PC-3 (cell line): Measurements from ENCODE around the gene OR2A5. TPM values are rescaled to one million over a fixed set of nuclear protein-coding genes. Genes with fewer than 3 reads are reported as not detected.

ENCODE experiments used
- ATAC-seq: fragments of 200-7000 bp; cut with Tn5 transposase; 2 replicates; pipeline ENCODE4 v1.9.1; 2020; ENCODE audit warnings: mild to moderate bottlenecking, moderate library complexity
- BruUV-seq: library from RNA; stranded (reverse); fragments of 400-500 nt; replicated peaks from 2 replicates; lab custom pipeline; 2021; lab: Mats Ljungman, UMichigan
- CTCF ChIA-PET: fragments of 300-600 bp; sonication (Branson Sonifier 250); formaldehyde crosslinking; loops from one replicate; lab custom pipeline; 2022; ENCODE audit warnings: antibody characterized with exemption; lab: Charles Lee
- POLR2A ChIA-PET: fragments of 300-600 bp; sonication (Branson Sonifier 250); formaldehyde crosslinking; loops from one replicate; lab custom pipeline; 2022; ENCODE audit warnings: antibody characterized with exemption; ENCODE audit not compliant: unreplicated experiment; lab: Charles Lee
- DNase-seq: peaks from one replicate; pipeline ENCODE4 v3.0.0-alpha.2; 2015
- H2AFZ ChIP-seq: fragments of 300-600 bp; sonication (generic); 2 replicates; pipeline ENCODE4 v1.6.0; 2016; ENCODE audit warnings: antibody characterized with exemption, low read length
- H3F3A ChIP-seq: fragments of 300-600 bp; sonication (generic); one replicate; pipeline ENCODE4 v1.6.0; 2017; ENCODE audit warnings: antibody characterized with exemption, low read length, control low read depth, mild to moderate bottlenecking; ENCODE audit not compliant: unreplicated experiment
- H3K27ac ChIP-seq: fragments of 300-600 bp; sonication (generic); 2 replicates; pipeline ENCODE4 v1.5.1; 2016; ENCODE audit warnings: mild to moderate bottlenecking, low read length
- H3K27me3 ChIP-seq: fragments of 300-600 bp; sonication (generic); 2 replicates; pipeline ENCODE4 v1.6.1; 2016; ENCODE audit warnings: low read length, mixed read lengths
- H3K36me3 ChIP-seq: fragments of 300-600 bp; sonication (generic); 2 replicates; pipeline ENCODE4 v1.6.1; 2016; ENCODE audit warnings: low read depth, mixed run types, low read length, mixed read lengths
- H3K4me1 ChIP-seq: fragments of 300-600 bp; sonication (generic); 2 replicates; pipeline ENCODE4 v1.5.1; 2016; ENCODE audit warnings: low read length; ENCODE audit not compliant: insufficient read depth
- H3K4me2 ChIP-seq: fragments of 300-600 bp; sonication (generic); 2 replicates; pipeline ENCODE4 v1.6.0; 2016; ENCODE audit warnings: low read length
- H3K4me3 ChIP-seq: fragments of 300-600 bp; sonication (generic); 2 replicates; pipeline ENCODE4 v1.5.1; 2016; ENCODE audit warnings: mild to moderate bottlenecking, low read length, mixed read lengths
- H3K79me2 ChIP-seq: fragments of 300-600 bp; sonication (generic); 2 replicates; pipeline ENCODE4 v1.6.1; 2017; ENCODE audit warnings: low read length, mixed read lengths
- H3K9ac ChIP-seq: fragments of 300-600 bp; sonication (generic); 2 replicates; pipeline ENCODE4 v1.6.0; 2016; ENCODE audit warnings: mild to moderate bottlenecking, low read length
- H3K9me2 ChIP-seq: fragments of 300-600 bp; sonication (generic); replicated peaks from 2 replicates; pipeline ENCODE4 v1.6.1; 2016; ENCODE audit warnings: mixed run types, low read length, mixed read lengths
- H3K9me3 ChIP-seq: fragments of 300-600 bp; sonication (generic); 2 replicates; pipeline ENCODE4 v1.6.1; 2016; ENCODE audit warnings: low read length, mixed read lengths
- H4K20me1 ChIP-seq: fragments of 300-600 bp; sonication (generic); 2 replicates; pipeline ENCODE4 v1.6.1; 2016; ENCODE audit warnings: low read length, mixed read lengths
- CTCF ChIP-seq: fragments of 300-600 bp; sonication (generic); conservative IDR thresholded peaks from 2 replicates; pipeline ENCODE4 v1.5.1; 2017; ENCODE audit warnings: antibody characterized with exemption, low read depth, mild to moderate bottlenecking, low read length
- EZH2 ChIP-seq: fragments of 300-600 bp; sonication (generic); IDR thresholded peaks from one replicate; pipeline ENCODE4 v1.6.1; 2017; ENCODE audit warnings: antibody characterized with exemption, mild to moderate bottlenecking, low read length; ENCODE audit not compliant: unreplicated experiment
- EZH2phosphoT487 ChIP-seq: fragments of 300-600 bp; sonication (generic); IDR thresholded peaks from 2 replicates; pipeline ENCODE4 v1.6.1; 2018; ENCODE audit warnings: mild to moderate bottlenecking, antibody characterized with exemption, low read length, borderline replicate concordance
- intact Hi-C: fragments of 100-400 bp; cut with micrococcal nuclease; formaldehyde crosslinking; loops from 2 replicates; pipeline ENCODE4 v1.9.0; 2023
- total RNA-seq: library from RNA; depleted of rRNA; stranded (reverse); fragments of >200 nt; gene quantifications from 2 replicates; pipeline ENCODE4 v1.2.3, GENCODE V29; 2014

Gene OR2A5
- total RNA-seq, 1 experiment from 2014 or later: not detected

- POLR2A ChIA-PET: interaction anchor here (0.7 kb wide), 1 partner anchor 15 kb away, joined by 3 read pairs; no protein-coding TSS in a partner anchor
- intact Hi-C loops: loop anchor here (2.0 kb wide), 1 partner anchor 69 kb away; no protein-coding TSS in a partner anchor
- Histone ChIP-seq H3K9me2 (no peaks in the 10 kb centered on the region), H3K9me3 (no peaks in the 10 kb centered on the region), H3K4me2 (peak overlapping the region; percentile 38), H3F3A (peaks cover 3% of the 10 kb centered on the region), H3K4me1 (peaks cover 11% of the 10 kb centered on the region), H3K9ac (peak overlapping the region; percentile 62), H3K27me3 (no peaks in the 10 kb centered on the region), H3K27ac (peak overlapping the region; percentile 98), H2AFZ (peak overlapping the region; percentile 57; the same call in 1 of the 2 replicates), H3K4me3 (no peak overlapping the region), H4K20me1 (no peaks in the 10 kb centered on the region), H3K36me3 (no peaks in the 10 kb centered on the region), H3K79me2 (no peaks in the 10 kb centered on the region)
- ATAC-seq: peak; percentile 99
- TF ChIP-seq EZH2phosphoT487 (no peak), CTCF (no peak), EZH2 (no peak)
- no TSS peak for BruUV-seq
- CTCF ChIA-PET: interaction anchor here (1.3 kb wide), 1 partner anchor 70 kb away, joined by 7 read pairs; no protein-coding TSS in a partner anchor
- peak; percentile 88 for DNase-seq
These were observed 9.2 kb downstream of the OR2A5 start for GRCh38 chr7:144057954-144058353.

DNA sequence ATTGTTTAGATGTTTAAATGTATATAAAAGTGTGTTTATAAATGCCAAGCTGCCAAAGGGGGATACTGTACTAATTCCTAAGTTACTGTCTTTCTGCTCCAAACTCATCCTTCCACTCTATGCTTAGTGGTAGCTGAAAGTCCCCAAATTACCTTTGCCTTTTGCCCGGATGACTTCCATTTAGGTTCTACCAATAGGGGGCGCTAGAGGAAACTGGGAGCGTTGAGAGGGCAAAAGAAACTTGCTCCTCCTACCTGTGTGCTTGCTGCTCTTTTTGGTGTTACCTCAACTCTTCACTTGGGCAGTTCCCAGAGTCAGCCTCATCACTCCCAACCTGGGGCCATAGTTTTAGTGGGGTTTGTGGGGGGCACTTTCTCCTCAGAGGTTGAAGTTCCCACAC lies 15.0 kb downstream of the OR2A5 start:
- no peaks in the 10 kb centered on the region for H3K9me2 ChIP-seq
- H4K20me1 ChIP-seq: no peaks in the 10 kb centered on the region
- no peak overlapping the region for H3K4me2 ChIP-seq
- CTCF ChIA-PET: interaction anchor here (1.4 kb wide), 1 partner anchor 64 kb away, joined by 7 read pairs; no protein-coding TSS in a partner anchor
- H3K4me3 ChIP-seq: no peak overlapping the region
- peaks cover 3% of the 10 kb centered on the region for H3F3A ChIP-seq
- TF ChIP-seq EZH2 (no peak), CTCF (peak; percentile 58)
- H2AFZ ChIP-seq: no peak overlapping the region
- ATAC-seq (no peak), DNase-seq (no peak)
- no TSS peak for BruUV-seq
- no peaks in the 10 kb centered on the region for H3K79me2 ChIP-seq
- no peaks in the 10 kb centered on the region for H3K9me3 ChIP-seq
- H3K36me3 ChIP-seq: no peaks in the 10 kb centered on the region
- intact Hi-C loops: no loop called here
- H3K27me3 ChIP-seq: no peaks in the 10 kb centered on the region
- H3K27ac ChIP-seq: no peak overlapping the region
- H3K4me1 ChIP-seq: peaks cover 2% of the 10 kb centered on the region; the same call in 1 of the 2 replicates
- POLR2A ChIA-PET: no interaction called here
- no peak overlapping the region for H3K9ac ChIP-seq

- intact Hi-C loops: loop anchor here (5.0 kb wide), 1 partner anchor 37 kb away; no protein-coding TSS in a partner anchor
- POLR2A ChIA-PET: no interaction called here
- Histone ChIP-seq H3K9me3 (no peaks in the 10 kb centered on the region), H3K36me3 (no peaks in the 10 kb centered on the region), H3K79me2 (no peaks in the 10 kb centered on the region), H3F3A (no peaks in the 10 kb centered on the region), H3K4me1 (no peaks in the 10 kb centered on the region; the same call in 1 of the 2 replicates), H3K27ac (no peak within 1 kb of the TSS), H3K9me2 (no peaks in the 10 kb centered on the region), H3K27me3 (peaks cover 12% of the 10 kb centered on the region), H4K20me1 (no peaks in the 10 kb centered on the region), H3K9ac (no peak within 1 kb of the TSS), H2AFZ (no peak within 1 kb of the TSS), H3K4me3 (no peak within 1 kb of the TSS), H3K4me2 (no peak within 1 kb of the TSS)
- no peak for DNase-seq
- CTCF ChIA-PET: interaction anchor here (0.6 kb wide), 1 partner anchor 58 kb away, joined by 5 read pairs; no protein-coding TSS in a partner anchor
- no TSS peak for BruUV-seq
- ATAC-seq: no peak
- TF ChIP-seq EZH2phosphoT487 (no peak), CTCF (no peak), EZH2 (no peak)
These were observed 20.8 kb downstream of the OR2A5 start, which contains the start of gene OR2A25 for GRCh38 chr7:144069511-144069910. Gene OR2A25, plus strand, starts transcription at chr7:144069811. Its CDS starts 4,409 bp downstream, at chr7:144074220.
